Osteoblast (primary cell): Measurements from ENCODE around the gene GADD45A. TPM values are rescaled to one million over a fixed set of nuclear protein-coding genes. Genes with fewer than 3 reads are reported as not detected.
A peak's percentile ranks its signal among the peaks of the same experiment; 100 is the strongest.

Source experiments
- DNase-seq: peaks from one replicate; pipeline ENCODE4 v3.0.0; 2011; ENCODE audit warnings: low spot score, mixed read lengths; ENCODE audit not compliant: insufficient read length; ENCODE audit errors: missing footprints
- H2AFZ ChIP-seq: 2 replicates; pipeline ENCODE4 v1.6.0; 2011; ENCODE audit warnings: mild to moderate bottlenecking, low read length
- H3K27ac ChIP-seq: 2 replicates; pipeline ENCODE4 v1.5.1; 2011; ENCODE audit warnings: mild to moderate bottlenecking, low read depth, low read length, moderate library complexity
- H3K27me3 ChIP-seq: 2 replicates; pipeline ENCODE4 v1.6.0; 2012; ENCODE audit warnings: mild to moderate bottlenecking, control low read depth, inconsistent platforms, low read length, moderate library complexity; ENCODE audit not compliant: insufficient read depth
- H3K36me3 ChIP-seq: 2 replicates; pipeline ENCODE4 v1.5.1; 2011; ENCODE audit warnings: mild to moderate bottlenecking, low read length, control low read depth, moderate library complexity; ENCODE audit not compliant: insufficient read depth
- H3K4me1 ChIP-seq: 2 replicates; pipeline ENCODE4 v1.5.1; 2011; ENCODE audit warnings: mild to moderate bottlenecking, low read length, control low read depth, moderate library complexity; ENCODE audit not compliant: insufficient read depth
- H3K4me2 ChIP-seq: 2 replicates; pipeline ENCODE4 v1.6.0; 2011; ENCODE audit warnings: mild to moderate bottlenecking, low read length; ENCODE audit not compliant: insufficient read depth
- H3K4me3 ChIP-seq: fragments of 200-600 bp; sonication (generic); 3 replicates; pipeline ENCODE4 v1.5.1; 2012; ENCODE audit warnings: mild to moderate bottlenecking, low read length, inconsistent platforms; ENCODE audit not compliant: insufficient read depth
- H3K79me2 ChIP-seq: 2 replicates; pipeline ENCODE4 v1.6.0; 2012; ENCODE audit warnings: mild to moderate bottlenecking, low read length, control low read depth, inconsistent platforms; ENCODE audit not compliant: insufficient read depth
- H3K9me3 ChIP-seq: 2 replicates; pipeline ENCODE4 v1.5.1; 2011; ENCODE audit warnings: low read depth, low read length, control low read depth
- H4K20me1 ChIP-seq: 2 replicates; pipeline ENCODE4 v1.6.0; 2012; ENCODE audit warnings: mild to moderate bottlenecking, low read length, control low read depth; ENCODE audit not compliant: insufficient read depth
- small RNA-seq: library from RNA; depleted of rRNA; stranded (forward); fragments of <200 nt; gene quantifications from one replicate; pipeline ENCODE3, GENCODE V24; 2012
- total RNA-seq: library from RNA; depleted of rRNA; stranded (reverse); fragments of >200 nt; gene quantifications from 2 replicates; pipeline ENCODE4 v1.2.3, GENCODE V29; 2012
- TF ChIP-seq, protein P1 (sequence below): IDR thresholded peaks from 2 replicates; pipeline ENCODE4 v1.5.1; 2011; ENCODE audit warnings: mild to moderate bottlenecking, low read depth, low read length, moderate library complexity; ENCODE audit errors: extremely low read depth

The GADD45A gene
- total RNA-seq, 1 donor, result 48.9 TPM

DNA sequence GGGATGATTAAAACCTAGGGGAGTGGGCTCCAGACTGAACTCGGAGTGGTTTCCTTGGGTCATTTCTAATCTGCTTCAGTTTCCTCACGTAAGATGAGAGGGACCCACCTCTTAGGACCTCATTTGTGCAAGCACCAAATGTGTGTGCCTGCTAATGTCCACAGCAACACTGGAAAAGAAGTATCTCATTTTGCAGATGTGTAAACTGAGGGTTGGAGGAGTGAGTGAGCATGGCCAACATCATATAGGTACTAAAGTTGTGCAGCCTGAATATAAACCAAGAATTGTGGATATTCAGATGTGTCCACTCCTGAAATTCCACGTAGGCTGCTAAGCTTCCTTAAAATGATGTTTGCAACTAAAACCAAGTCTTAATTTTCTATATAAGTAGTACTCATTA, 51.7 kb downstream of the GADD45A start:
- Histone ChIP-seq H3K27me3 (no peaks in the 10 kb centered on the region), H3K27ac (peak overlapping the region; percentile 81), H4K20me1 (peaks cover 23% of the 10 kb centered on the region), H3K4me2 (peak overlapping the region; percentile 66), H3K79me2 (peaks cover 87% of the 10 kb centered on the region), H3K36me3 (peaks cover 19% of the 10 kb centered on the region), H3K9me3 (no peaks in the 10 kb centered on the region), H2AFZ (no peak overlapping the region), H3K4me1 (peaks cover 36% of the 10 kb centered on the region), H3K4me3 (no peak overlapping the region)
- TF ChIP-seq, protein P1, sequence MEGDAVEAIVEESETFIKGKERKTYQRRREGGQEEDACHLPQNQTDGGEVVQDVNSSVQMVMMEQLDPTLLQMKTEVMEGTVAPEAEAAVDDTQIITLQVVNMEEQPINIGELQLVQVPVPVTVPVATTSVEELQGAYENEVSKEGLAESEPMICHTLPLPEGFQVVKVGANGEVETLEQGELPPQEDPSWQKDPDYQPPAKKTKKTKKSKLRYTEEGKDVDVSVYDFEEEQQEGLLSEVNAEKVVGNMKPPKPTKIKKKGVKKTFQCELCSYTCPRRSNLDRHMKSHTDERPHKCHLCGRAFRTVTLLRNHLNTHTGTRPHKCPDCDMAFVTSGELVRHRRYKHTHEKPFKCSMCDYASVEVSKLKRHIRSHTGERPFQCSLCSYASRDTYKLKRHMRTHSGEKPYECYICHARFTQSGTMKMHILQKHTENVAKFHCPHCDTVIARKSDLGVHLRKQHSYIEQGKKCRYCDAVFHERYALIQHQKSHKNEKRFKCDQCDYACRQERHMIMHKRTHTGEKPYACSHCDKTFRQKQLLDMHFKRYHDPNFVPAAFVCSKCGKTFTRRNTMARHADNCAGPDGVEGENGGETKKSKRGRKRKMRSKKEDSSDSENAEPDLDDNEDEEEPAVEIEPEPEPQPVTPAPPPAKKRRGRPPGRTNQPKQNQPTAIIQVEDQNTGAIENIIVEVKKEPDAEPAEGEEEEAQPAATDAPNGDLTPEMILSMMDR, result no peak
- DNase-seq, result no peak

DNA sequence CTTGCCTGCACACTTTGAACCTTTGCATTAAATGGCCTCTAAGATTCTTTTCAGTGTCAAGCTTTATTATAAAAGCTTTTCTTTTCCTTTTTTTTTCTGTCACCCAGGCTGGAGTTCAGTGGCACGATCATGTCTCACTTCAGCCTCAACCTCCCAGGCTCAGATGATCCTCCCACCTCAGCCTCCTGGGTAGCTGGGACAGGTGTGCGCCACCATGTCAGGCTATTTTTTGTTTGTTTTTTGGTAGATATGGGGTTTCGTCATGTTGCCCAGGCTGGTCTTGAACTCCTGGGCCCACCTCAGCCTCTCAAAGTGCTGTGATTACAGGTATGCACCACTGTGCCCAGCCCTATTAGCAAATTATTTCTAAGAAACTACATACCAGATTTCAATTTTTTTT, 52.9 kb downstream of the GADD45A start:
- no peak overlapping the region for H3K4me3 ChIP-seq
- H3K27me3 ChIP-seq, result no peaks in the 10 kb centered on the region
- H3K4me1 ChIP-seq, result peaks cover 30% of the 10 kb centered on the region
- no peak overlapping the region for H3K4me2 ChIP-seq
- peaks cover 14% of the 10 kb centered on the region for H4K20me1 ChIP-seq
- H2AFZ ChIP-seq, result no peak overlapping the region
- H3K79me2 ChIP-seq, result peaks cover 86% of the 10 kb centered on the region
- H3K36me3 ChIP-seq, result peaks cover 19% of the 10 kb centered on the region
- peak overlapping the region; percentile 36 for H3K27ac ChIP-seq
- H3K9me3 ChIP-seq, result no peaks in the 10 kb centered on the region
- TF ChIP-seq, protein P1, result no peak
- no peak for DNase-seq

Small RNA genes lying within 50 kb of the gene (small RNA-seq; reads per million reads assigned to genes)
- gene RN7SL392P, result not detected

Other genes starting within 250 kb of the GADD45A start
- 204 and 219 TPM in 2 replicates for gene GNG12, start 148.3 kb downstream of the GADD45A start, total RNA-seq